ENCODE results near the gene KASH5. TPM values are rescaled to one million over a fixed set of nuclear protein-coding genes. Genes with fewer than 3 reads are reported as not detected.
"Not testable (repeated sequence)": the region's sequence is repeated elsewhere in the genome, so short reads cannot be mapped to it uniquely, and the experiment has no call there.

The KASH5 gene
- total RNA-seq, 1 experiment from 2014 or later: 0.21 TPM

DNA sequence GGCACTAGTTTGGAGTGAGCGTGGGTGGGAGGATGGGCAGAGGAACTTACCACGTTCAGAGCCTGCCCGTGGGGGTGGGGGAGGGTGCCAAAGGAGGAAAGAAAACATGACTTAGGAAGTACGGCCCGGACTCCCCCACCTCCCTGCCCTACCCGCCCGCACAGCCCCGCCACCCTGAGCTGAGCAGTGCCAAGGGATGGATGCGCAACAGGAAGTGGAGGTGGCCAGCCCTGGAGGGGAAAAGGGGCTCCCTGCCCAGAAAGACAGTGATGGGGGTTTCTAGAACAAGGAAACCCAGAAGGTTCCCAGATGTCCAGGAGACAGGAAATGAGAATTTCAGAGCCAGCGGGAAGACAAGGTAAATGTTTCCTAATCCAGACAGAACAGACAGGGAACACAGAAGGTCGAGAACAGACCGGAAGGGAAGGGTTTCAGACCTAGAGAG is 32.1 kb upstream of the KASH5 start:
- peak; percentile 30 for DNase-seq
- H3K36me3 ChIP-seq (replicated peaks; ENCODE audit: control insufficient read depth, insufficient read depth, low read length): peaks cover 39% of the 10 kb centered on the region
- no peak overlapping the region for H3K4me3 ChIP-seq (ENCODE audit: insufficient read depth, low read depth, low read length)
- no peaks in the 10 kb centered on the region for H3K27me3 ChIP-seq (ENCODE audit: control insufficient read depth, insufficient read depth, low read length)

- Histone ChIP-seq H3K27me3 (ENCODE audit: control insufficient read depth, insufficient read depth, low read length) (no peaks in the 10 kb centered on the region), H3K36me3 (replicated peaks; ENCODE audit: control insufficient read depth, insufficient read depth, low read length) (peaks cover 36% of the 10 kb centered on the region), H3K4me3 (ENCODE audit: insufficient read depth, low read depth, low read length) (no peak overlapping the region)
- DNase-seq: peak; percentile 17
These were observed 31.7 kb upstream of the KASH5 start for GRCh38 chr19:49356382-49356781.

- Histone ChIP-seq H3K4me3 (ENCODE audit: insufficient read depth, low read depth, low read length) (no peak overlapping the region), H3K27me3 (ENCODE audit: control insufficient read depth, insufficient read depth, low read length) (no peaks in the 10 kb centered on the region), H3K36me3 (replicated peaks; ENCODE audit: control insufficient read depth, insufficient read depth, low read length) (peaks cover 34% of the 10 kb centered on the region)
- peak; percentile 5 for DNase-seq
These were observed 30.9 kb upstream of the KASH5 start for GRCh38 chr19:49357186-49357585.

DNA sequence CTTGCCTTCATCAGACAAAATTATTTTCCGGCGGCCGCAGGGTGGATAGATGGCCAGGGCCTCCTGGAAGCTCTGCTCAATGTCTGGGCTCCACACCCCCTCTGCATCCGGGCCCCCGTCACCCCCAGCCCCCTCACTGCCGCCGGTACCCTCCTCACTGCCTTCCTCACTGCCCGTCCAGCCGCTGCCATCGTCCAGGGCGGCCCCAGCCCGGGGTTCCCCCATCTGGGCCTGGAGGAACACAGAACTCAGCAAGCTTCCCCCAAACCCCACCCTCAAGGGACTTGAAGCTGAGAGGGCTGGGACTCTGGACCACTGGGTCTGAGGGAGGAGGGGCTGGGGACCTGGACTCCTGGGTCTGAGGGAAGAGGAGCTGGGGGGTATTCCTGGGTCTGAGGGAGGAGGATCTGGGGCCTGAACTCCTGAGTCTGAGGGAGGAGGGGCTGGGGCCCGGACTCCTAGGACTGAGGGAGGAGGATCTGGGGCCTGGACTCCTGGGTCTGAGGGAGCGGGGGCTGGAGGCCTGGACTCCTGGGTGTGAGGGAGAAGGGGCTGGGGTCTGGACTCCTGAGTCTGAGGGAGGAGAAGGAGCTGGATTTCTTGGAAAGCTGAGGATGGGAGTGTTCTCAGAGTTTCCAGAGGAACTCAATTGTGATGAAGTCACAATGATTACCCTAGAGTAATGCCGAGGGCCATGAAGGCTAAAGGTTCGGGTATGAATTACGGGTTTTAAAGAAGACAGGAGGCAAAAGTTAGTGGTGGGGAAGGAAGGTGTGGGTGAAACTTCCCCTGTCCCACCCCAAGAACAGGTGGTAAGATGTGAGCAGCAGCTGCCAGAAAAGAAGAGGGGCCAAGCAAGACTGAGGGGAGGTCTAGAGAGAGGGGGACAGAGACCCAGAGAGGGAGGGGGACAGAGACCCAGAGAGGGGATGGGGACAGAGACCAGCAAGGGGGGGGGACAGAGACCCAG is 27.9 kb upstream of the KASH5 start:
- Histone ChIP-seq H3K27me3 (ENCODE audit: control insufficient read depth, insufficient read depth, low read length) (no peaks in the 10 kb centered on the region), H3K36me3 (replicated peaks; ENCODE audit: control insufficient read depth, insufficient read depth, low read length) (peaks cover 23% of the 10 kb centered on the region), H3K4me3 (ENCODE audit: insufficient read depth, low read depth, low read length) (no peak overlapping the region)
- DNase-seq: peak; percentile 50

- H3K36me3 ChIP-seq (replicated peaks; ENCODE audit: control insufficient read depth, insufficient read depth, low read length): peaks cover 19% of the 10 kb centered on the region
- DNase-seq: peak; percentile 97
These were observed 26.5 kb upstream of the KASH5 start for GRCh38 chr19:49361438-49362047.

DNA sequence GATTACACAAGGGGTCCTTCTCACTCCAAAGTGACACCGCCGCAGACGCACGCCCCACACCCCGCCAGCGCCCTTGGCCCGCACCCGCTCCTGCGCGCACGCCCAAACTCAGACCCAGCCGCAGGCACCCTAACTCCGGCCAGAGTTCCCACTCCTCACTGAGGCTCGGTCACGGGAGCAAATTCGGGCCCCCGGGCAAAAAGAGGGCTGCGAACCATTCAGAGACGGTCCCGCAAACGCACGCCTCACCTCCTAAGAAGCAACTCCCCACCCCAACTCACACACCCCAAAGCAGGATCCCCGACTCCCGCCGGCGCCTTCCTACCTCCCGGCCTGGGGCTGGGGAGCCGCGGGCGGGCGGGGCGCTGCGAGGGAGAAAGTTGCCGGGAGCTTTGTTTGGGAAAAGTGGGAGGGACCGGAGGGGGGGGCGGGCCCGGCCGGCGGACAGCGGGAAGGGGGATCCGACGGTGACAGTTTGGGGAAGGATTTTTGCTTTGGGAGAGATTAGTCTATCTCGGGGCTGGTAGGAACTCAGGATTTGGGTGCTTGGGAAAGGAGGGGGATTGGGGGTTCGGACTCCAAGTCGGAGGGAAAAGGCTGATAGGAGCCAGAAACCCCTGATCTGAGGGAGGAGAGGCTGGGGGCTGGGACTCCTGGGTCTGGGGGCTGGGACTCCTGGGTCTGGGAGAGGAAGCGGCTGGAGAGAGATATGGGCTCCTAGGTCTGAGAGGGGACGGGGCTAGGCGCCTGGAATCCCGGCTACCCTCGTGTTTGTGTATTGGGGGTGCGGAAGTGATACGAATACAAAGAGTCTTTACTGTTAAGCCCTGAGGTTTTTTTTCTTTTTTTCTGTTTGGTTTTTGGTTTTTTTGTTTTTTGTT is 25.8 kb upstream of the KASH5 start, which contains the start of gene TEAD2:
Gene TEAD2, minus strand, starts transcription at position 369 of the 881 bp plus-strand sequence. CDS start 2,341 bp downstream, outside the sequence.
- peaks cover 13% of the 10 kb centered on the region for H3K36me3 ChIP-seq (replicated peaks; ENCODE audit: control insufficient read depth, insufficient read depth, low read length)
- H3K4me3 ChIP-seq (ENCODE audit: insufficient read depth, low read depth, low read length): peak within 1 kb of the TSS; percentile 98
- H3K27me3 ChIP-seq (ENCODE audit: control insufficient read depth, insufficient read depth, low read length): no peaks in the 10 kb centered on the region
- peak; percentile 98 for DNase-seq

More at GRCh38 chr19:49361438-49362047, 26.5 kb upstream of the KASH5 start:
- peak overlapping the region; percentile 98 for H3K4me3 ChIP-seq (ENCODE audit: insufficient read depth, low read depth, low read length)
- no peaks in the 10 kb centered on the region for H3K27me3 ChIP-seq (ENCODE audit: control insufficient read depth, insufficient read depth, low read length)

GRCh38 chr19:49362929-49363267 is 25.2 kb upstream of the KASH5 start:
- no peaks in the 10 kb centered on the region for H3K27me3 ChIP-seq (ENCODE audit: control insufficient read depth, insufficient read depth, low read length)
- peak overlapping the region; percentile 98 for H3K4me3 ChIP-seq (ENCODE audit: insufficient read depth, low read depth, low read length)
- peak; percentile 67 for DNase-seq
- peaks cover 10% of the 10 kb centered on the region for H3K36me3 ChIP-seq (replicated peaks; ENCODE audit: control insufficient read depth, insufficient read depth, low read length)

- Histone ChIP-seq H3K36me3 (replicated peaks; ENCODE audit: control insufficient read depth, insufficient read depth, low read length) (peaks cover 7% of the 10 kb centered on the region), H3K27me3 (ENCODE audit: control insufficient read depth, insufficient read depth, low read length) (no peaks in the 10 kb centered on the region), H3K4me3 (ENCODE audit: insufficient read depth, low read depth, low read length) (peak within 1 kb of the TSS; percentile 98)
- peak; percentile 98 for DNase-seq
These were observed 24.6 kb upstream of the KASH5 start, which contains the start of gene DKKL1 for GRCh38 chr19:49363268-49364082. TSS of gene DKKL1 (plus strand) at chr19:49363877. CDS start at chr19:49363999, 122 bp downstream.

DNA sequence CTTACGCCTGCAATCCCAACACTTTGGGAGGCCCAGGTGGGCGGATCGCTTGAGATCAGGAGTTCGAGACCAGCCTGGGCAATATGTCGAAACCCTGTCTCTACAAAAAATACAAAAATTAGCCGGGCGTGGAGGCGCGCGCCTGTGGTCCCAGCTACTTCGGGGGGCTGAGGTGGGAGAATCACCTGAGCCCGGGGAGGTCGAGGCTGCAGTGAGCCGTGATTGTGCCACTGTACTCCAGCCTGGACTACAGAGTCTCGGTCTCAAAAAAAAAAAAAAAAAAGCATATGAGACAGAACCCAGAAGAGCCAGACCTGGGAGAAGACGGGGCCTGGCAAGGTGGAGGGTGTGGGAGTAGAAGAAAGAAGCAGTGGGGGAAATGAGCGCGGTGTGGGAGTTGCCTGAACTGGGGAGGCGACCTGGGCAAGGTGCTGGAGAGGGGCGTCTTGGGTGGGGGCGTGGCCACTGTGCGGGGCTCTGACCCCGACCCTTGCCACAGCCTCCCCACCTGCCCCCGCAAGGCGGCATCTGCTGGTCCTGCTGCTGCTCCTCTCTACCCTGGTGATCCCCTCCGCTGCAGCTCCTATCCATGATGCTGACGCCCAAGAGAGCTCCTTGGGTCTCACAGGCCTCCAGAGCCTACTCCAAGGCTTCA is 23.8 kb upstream of the KASH5 start:
- Histone ChIP-seq H3K4me3 (ENCODE audit: insufficient read depth, low read depth, low read length) (peak overlapping the region; percentile 36), H3K36me3 (replicated peaks; ENCODE audit: control insufficient read depth, insufficient read depth, low read length) (peaks cover 5% of the 10 kb centered on the region), H3K27me3 (ENCODE audit: control insufficient read depth, insufficient read depth, low read length) (no peaks in the 10 kb centered on the region)
- DNase-seq: peak; percentile 53

DNA sequence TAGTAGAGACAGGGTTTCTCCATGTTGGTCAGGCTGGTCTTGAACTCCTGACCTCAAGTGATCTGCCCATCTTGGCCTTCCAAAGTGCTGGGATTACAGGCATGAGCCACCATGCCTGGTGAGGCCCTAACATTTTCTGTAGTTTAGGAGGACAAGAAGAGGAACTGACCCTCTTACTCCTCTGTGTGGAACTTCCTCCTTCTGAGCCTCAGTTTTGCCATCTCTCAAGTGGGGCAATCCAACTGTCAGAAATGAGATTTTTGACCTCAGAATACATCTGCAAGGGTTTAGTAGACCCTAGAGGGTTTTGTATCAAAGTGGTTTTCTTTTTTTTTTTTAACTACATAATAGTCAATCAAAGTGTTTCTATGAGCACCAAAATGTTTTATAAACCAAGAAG is 21.9 kb upstream of the KASH5 start:
- Histone ChIP-seq H3K36me3 (replicated peaks; ENCODE audit: control insufficient read depth, insufficient read depth, low read length) (no peaks in the 10 kb centered on the region), H3K4me3 (ENCODE audit: insufficient read depth, low read depth, low read length) (no peak overlapping the region), H3K27me3 (ENCODE audit: control insufficient read depth, insufficient read depth, low read length) (no peaks in the 10 kb centered on the region)
- DNase-seq: no peak

DNA sequence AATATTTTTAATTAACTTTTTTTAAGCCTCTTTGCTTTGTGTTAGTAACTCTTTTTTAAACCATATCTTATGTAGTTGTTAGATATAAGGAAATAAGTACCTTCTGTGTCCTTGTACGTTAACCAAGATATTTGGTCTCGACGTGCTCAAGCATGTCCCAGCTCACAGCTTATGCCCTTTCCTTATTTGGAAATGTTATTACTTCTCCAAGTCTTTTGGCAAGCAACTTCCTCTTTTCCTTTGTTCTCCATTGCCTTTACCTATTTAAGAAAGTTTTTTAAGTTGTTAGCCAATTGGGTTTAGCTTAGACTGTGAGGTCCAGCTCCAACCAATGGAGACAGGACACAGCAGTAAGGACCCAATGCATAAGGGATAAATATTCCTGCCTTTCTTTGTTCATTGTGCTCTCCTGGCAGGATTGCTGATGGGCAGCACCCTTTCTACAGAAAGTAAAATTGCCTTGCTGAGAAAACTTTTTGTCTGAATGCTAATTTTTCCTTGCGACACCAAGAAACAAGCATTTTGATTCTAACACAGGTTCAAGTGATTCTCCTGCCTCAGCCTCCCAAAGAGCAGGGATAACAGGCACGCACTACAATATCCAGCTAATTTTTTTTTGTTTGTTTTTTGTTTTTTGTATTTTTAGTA is 19.2 kb upstream of the KASH5 start:
- no peaks in the 10 kb centered on the region for H3K27me3 ChIP-seq (ENCODE audit: control insufficient read depth, insufficient read depth, low read length)
- H3K36me3 ChIP-seq (replicated peaks; ENCODE audit: control insufficient read depth, insufficient read depth, low read length): no peaks in the 10 kb centered on the region

DNA sequence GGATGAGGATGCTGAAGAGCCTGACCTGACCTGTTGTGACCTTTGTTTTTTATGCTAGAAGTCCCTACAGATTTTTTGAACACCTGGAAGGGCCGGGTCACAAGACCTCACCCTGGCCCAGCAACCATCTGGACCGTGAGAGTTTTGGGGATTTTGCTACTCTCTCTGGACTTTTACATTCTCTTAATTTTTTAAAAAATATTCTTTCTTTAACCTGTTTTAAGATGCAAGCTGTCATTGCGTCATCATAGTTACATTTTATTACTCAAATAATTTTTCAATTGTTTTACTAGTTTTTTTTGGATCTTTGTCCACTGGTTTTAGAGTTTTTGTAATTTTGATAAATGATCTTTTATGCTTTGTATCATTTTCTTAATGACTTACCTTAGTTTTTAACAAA is 16.9 kb upstream of the KASH5 start:
- no peaks in the 10 kb centered on the region for H3K36me3 ChIP-seq (replicated peaks; ENCODE audit: control insufficient read depth, insufficient read depth, low read length)
- no peak overlapping the region for H3K4me3 ChIP-seq (ENCODE audit: insufficient read depth, low read depth, low read length)
- H3K27me3 ChIP-seq (ENCODE audit: control insufficient read depth, insufficient read depth, low read length): no peaks in the 10 kb centered on the region
- DNase-seq: no peak

More for the DNA sequence above, 19.2 kb upstream of the KASH5 start:
- no peak overlapping the region for H3K4me3 ChIP-seq (ENCODE audit: insufficient read depth, low read depth, low read length)
- no peak for DNase-seq

- H3K4me3 ChIP-seq (ENCODE audit: insufficient read depth, low read depth, low read length); H3K36me3 ChIP-seq (replicated peaks; ENCODE audit: control insufficient read depth, insufficient read depth, low read length); H3K27me3 ChIP-seq (ENCODE audit: control insufficient read depth, insufficient read depth, low read length); DNase-seq: not testable (repeated sequence)
These were observed 14.9 kb upstream of the KASH5 start for GRCh38 chr19:49373174-49373573.

Data from H7 (cell line).